Measurements from ENCODE around the gene LAP3.

LAP3 gene

GRCh38 chr4:17618926-17619325 lies 41.9 kb downstream of the LAP3 start:
- H3K9me3 Mint-ChIP-seq, result no peaks in the 10 kb centered on the region
- H3K36me3 Mint-ChIP-seq, result peaks cover 19% of the 10 kb centered on the region
- ATAC-seq (ENCODE audit: low read depth) (no peak), DNase-seq (ENCODE audit: low spot score in 2 of 2) (no peak)
- peak overlapping the region; percentile 11 for H3K4me3 Mint-ChIP-seq
- H3K4me1 Mint-ChIP-seq, result peaks cover 23% of the 10 kb centered on the region
- H3K27me3 Mint-ChIP-seq, result no peaks in the 10 kb centered on the region
- H3K27ac Mint-ChIP-seq, result peak overlapping the region; percentile 33

- no peak for ATAC-seq (ENCODE audit: low read depth)
- H3K4me3 Mint-ChIP-seq, result no peak overlapping the region
- no peaks in the 10 kb centered on the region for H3K9me3 Mint-ChIP-seq
- no peak for DNase-seq (ENCODE audit: low spot score in 2 of 2)
- peak overlapping the region; percentile 33 for H3K27ac Mint-ChIP-seq
- peaks cover 25% of the 10 kb centered on the region for H3K36me3 Mint-ChIP-seq
- peaks cover 23% of the 10 kb centered on the region for H3K4me1 Mint-ChIP-seq
- no peaks in the 10 kb centered on the region for H3K27me3 Mint-ChIP-seq
Observed at GRCh38 chr4:17619416-17620105, 42.6 kb downstream of the LAP3 start.

- no peaks in the 10 kb centered on the region for H3K27me3 Mint-ChIP-seq
- peaks cover 40% of the 10 kb centered on the region for H3K36me3 Mint-ChIP-seq
- H3K9me3 Mint-ChIP-seq, result no peaks in the 10 kb centered on the region
- no peak overlapping the region for H3K4me3 Mint-ChIP-seq
- H3K27ac Mint-ChIP-seq, result no peak overlapping the region
- ATAC-seq (ENCODE audit: low read depth) (no peak), DNase-seq (ENCODE audit: low spot score in 2 of 2) (no peak)
- peaks cover 9% of the 10 kb centered on the region for H3K4me1 Mint-ChIP-seq
Observed at GRCh38 chr4:17623451-17624001, 46.5 kb downstream of the LAP3 start.

GRCh38 chr4:17624821-17625220 lies 47.8 kb downstream of the LAP3 start:
- ATAC-seq (ENCODE audit: low read depth) (no peak), DNase-seq (ENCODE audit: low spot score in 2 of 2) (no peak)
- Mint-ChIP-seq H3K27ac (peak overlapping the region; percentile 22), H3K27me3 (no peaks in the 10 kb centered on the region), H3K4me3 (no peak overlapping the region), H3K9me3 (no peaks in the 10 kb centered on the region), H3K36me3 (peaks cover 37% of the 10 kb centered on the region), H3K4me1 (peaks cover 5% of the 10 kb centered on the region)

- Mint-ChIP-seq H3K4me3 (no peak overlapping the region), H3K27me3 (no peaks in the 10 kb centered on the region), H3K27ac (no peak overlapping the region), H3K9me3 (no peaks in the 10 kb centered on the region), H3K36me3 (peaks cover 26% of the 10 kb centered on the region), H3K4me1 (peaks cover 5% of the 10 kb centered on the region)
- ATAC-seq (ENCODE audit: low read depth) (no peak), DNase-seq (ENCODE audit: low spot score in 2 of 2) (no peak)
Observed at GRCh38 chr4:17630228-17630627, 53.2 kb downstream of the LAP3 start.

GRCh38 chr4:17633600-17633999 lies 56.6 kb downstream of the LAP3 start:
- Mint-ChIP-seq H3K27ac (no peak overlapping the region), H3K4me3 (no peak overlapping the region)

GRCh38 chr4:17635056-17635455 lies 58.1 kb downstream of the LAP3 start:
- DNase-seq (ENCODE audit: low spot score in 2 of 2) (no peak), ATAC-seq (ENCODE audit: low read depth) (no peak)
- H3K4me3 Mint-ChIP-seq, result no peak overlapping the region
- H3K36me3 Mint-ChIP-seq, result peaks cover 7% of the 10 kb centered on the region
- H3K4me1 Mint-ChIP-seq, result no peaks in the 10 kb centered on the region
- no peaks in the 10 kb centered on the region for H3K27me3 Mint-ChIP-seq
- H3K27ac Mint-ChIP-seq, result peak overlapping the region; percentile 46
- no peaks in the 10 kb centered on the region for H3K9me3 Mint-ChIP-seq

More at GRCh38 chr4:17633600-17633999, 56.6 kb downstream of the LAP3 start:
- Mint-ChIP-seq H3K9me3 (no peaks in the 10 kb centered on the region), H3K4me1 (peaks cover 2% of the 10 kb centered on the region), H3K36me3 (peaks cover 8% of the 10 kb centered on the region), H3K27me3 (no peaks in the 10 kb centered on the region)
- DNase-seq (ENCODE audit: low spot score in 2 of 2) (no peak), ATAC-seq (ENCODE audit: low read depth) (no peak)

- DNase-seq (ENCODE audit: low spot score in 2 of 2) (no peak), ATAC-seq (ENCODE audit: low read depth) (no peak)
- H3K27ac Mint-ChIP-seq, result peak overlapping the region; percentile 31
Observed at GRCh38 chr4:17636341-17636695, 59.3 kb downstream of the LAP3 start.

GRCh38 chr4:17636696-17637622 lies 60.0 kb downstream of the LAP3 start:
- no peaks in the 10 kb centered on the region for H3K9me3 Mint-ChIP-seq
- peak; percentile 67 to 76 for DNase-seq (ENCODE audit: low spot score in 2 of 2)
- H3K4me1 Mint-ChIP-seq, result no peaks in the 10 kb centered on the region
- peak overlapping the region; percentile 31 for H3K27ac Mint-ChIP-seq
- H3K4me3 Mint-ChIP-seq, result no peak overlapping the region
- H3K36me3 Mint-ChIP-seq, result peaks cover 7% of the 10 kb centered on the region
- ATAC-seq (ENCODE audit: low read depth), result peak; percentile 91
- H3K27me3 Mint-ChIP-seq, result no peaks in the 10 kb centered on the region

More at GRCh38 chr4:17636341-17636695, 59.3 kb downstream of the LAP3 start:
- Mint-ChIP-seq H3K9me3 (no peaks in the 10 kb centered on the region), H3K36me3 (peaks cover 7% of the 10 kb centered on the region), H3K4me3 (no peak overlapping the region), H3K27me3 (no peaks in the 10 kb centered on the region), H3K4me1 (no peaks in the 10 kb centered on the region)

GRCh38 chr4:17639136-17639535 lies 62.1 kb downstream of the LAP3 start:
- peaks cover 7% of the 10 kb centered on the region for H3K36me3 Mint-ChIP-seq
- ATAC-seq (ENCODE audit: low read depth) (no peak), DNase-seq (ENCODE audit: low spot score in 2 of 2) (no peak)
- no peaks in the 10 kb centered on the region for H3K27me3 Mint-ChIP-seq
- no peaks in the 10 kb centered on the region for H3K9me3 Mint-ChIP-seq
- H3K27ac Mint-ChIP-seq, result no peak overlapping the region
- no peaks in the 10 kb centered on the region for H3K4me1 Mint-ChIP-seq
- no peak overlapping the region for H3K4me3 Mint-ChIP-seq

GRCh38 chr4:17642398-17642783 lies 65.4 kb downstream of the LAP3 start:
- Mint-ChIP-seq H3K36me3 (peaks cover 7% of the 10 kb centered on the region), H3K27ac (no peak overlapping the region), H3K9me3 (no peaks in the 10 kb centered on the region), H3K4me3 (no peak overlapping the region), H3K4me1 (no peaks in the 10 kb centered on the region), H3K27me3 (peaks cover 3% of the 10 kb centered on the region)
- ATAC-seq (ENCODE audit: low read depth) (no peak), DNase-seq (ENCODE audit: low spot score in 2 of 2) (no peak)

- Mint-ChIP-seq H3K36me3 (peaks cover 10% of the 10 kb centered on the region), H3K27ac (no peak overlapping the region), H3K4me1 (peaks cover 4% of the 10 kb centered on the region), H3K9me3 (no peaks in the 10 kb centered on the region), H3K4me3 (no peak overlapping the region), H3K27me3 (peaks cover 9% of the 10 kb centered on the region)
- DNase-seq (ENCODE audit: low spot score in 2 of 2) (no peak), ATAC-seq (ENCODE audit: low read depth) (no peak)
Observed at GRCh38 chr4:17646693-17647092, 69.7 kb downstream of the LAP3 start.

GRCh38 chr4:17647176-17647806 lies 70.3 kb downstream of the LAP3 start:
- H3K4me3 Mint-ChIP-seq, result no peak overlapping the region
- no peaks in the 10 kb centered on the region for H3K9me3 Mint-ChIP-seq
- DNase-seq (ENCODE audit: low spot score in 2 of 2) (no peak), ATAC-seq (ENCODE audit: low read depth) (no peak)
- peaks cover 10% of the 10 kb centered on the region for H3K36me3 Mint-ChIP-seq
- H3K27ac Mint-ChIP-seq, result no peak overlapping the region
- H3K4me1 Mint-ChIP-seq, result peaks cover 4% of the 10 kb centered on the region
- peaks cover 9% of the 10 kb centered on the region for H3K27me3 Mint-ChIP-seq

- Mint-ChIP-seq H3K27me3 (peaks cover 9% of the 10 kb centered on the region), H3K4me1 (peaks cover 4% of the 10 kb centered on the region), H3K36me3 (peaks cover 7% of the 10 kb centered on the region), H3K4me3 (no peak overlapping the region), H3K27ac (no peak overlapping the region), H3K9me3 (no peaks in the 10 kb centered on the region)
- DNase-seq (ENCODE audit: low spot score in 2 of 2) (no peak), ATAC-seq (ENCODE audit: low read depth) (no peak)
Observed at GRCh38 chr4:17647927-17648326, 70.9 kb downstream of the LAP3 start.
